NCI-H82 (cell line): ENCODE results near the gene ZNF618.
A peak's percentile ranks its signal among the peaks of the same experiment; 100 is the strongest.

ENCODE experiments used
- DNase-seq: peaks from one replicate; lab custom pipeline; 2025; lab: John Stamatoyannopoulos, UW

The ZNF618 gene

GRCh38 chr9:114002986-114003350, 126.9 kb downstream of the ZNF618 start:
- no peak for DNase-seq

DNA sequence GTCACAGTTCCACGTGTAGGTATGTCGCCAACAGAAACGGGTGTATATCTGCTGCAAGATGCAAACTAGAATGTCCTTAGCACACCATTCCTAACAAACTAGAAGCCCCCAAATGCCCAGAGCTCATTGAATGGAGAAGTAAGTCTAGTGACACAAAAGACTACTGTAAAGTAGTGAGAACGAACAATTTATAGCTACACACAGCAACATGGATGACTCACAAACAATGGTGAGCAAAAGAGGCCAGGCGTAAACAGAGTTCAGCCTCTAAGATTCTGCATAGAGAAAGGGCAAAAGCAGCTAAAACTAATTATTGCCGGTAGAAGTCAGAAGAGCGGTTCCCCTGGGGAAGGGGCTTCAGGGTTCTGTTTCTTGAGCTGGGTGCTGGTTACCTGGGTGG, 127.2 kb downstream of the ZNF618 start:
- DNase-seq, result no peak

DNA sequence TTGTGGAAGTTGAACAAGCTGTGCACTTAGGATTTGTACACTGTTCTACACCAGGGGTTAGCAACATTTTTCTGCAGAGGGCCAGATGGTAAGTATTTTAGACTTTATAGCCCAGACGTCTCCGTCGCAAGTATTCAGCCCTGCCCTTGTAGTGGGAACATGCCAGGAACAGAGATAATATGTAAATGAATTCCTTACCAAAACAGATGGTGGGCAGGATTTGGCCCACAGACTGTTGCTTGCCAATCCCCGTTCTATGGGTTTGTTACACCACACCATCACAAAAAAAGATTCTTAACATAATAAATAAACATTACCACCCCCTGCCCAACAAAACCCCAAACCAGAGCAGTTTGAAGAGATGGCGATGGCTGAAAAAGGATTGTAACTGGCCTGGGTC, 127.6 kb downstream of the ZNF618 start:
- DNase-seq, result peak; percentile 14

- no peak for DNase-seq
Measured at GRCh38 chr9:114004221-114004716, 128.2 kb downstream of the ZNF618 start.

DNA sequence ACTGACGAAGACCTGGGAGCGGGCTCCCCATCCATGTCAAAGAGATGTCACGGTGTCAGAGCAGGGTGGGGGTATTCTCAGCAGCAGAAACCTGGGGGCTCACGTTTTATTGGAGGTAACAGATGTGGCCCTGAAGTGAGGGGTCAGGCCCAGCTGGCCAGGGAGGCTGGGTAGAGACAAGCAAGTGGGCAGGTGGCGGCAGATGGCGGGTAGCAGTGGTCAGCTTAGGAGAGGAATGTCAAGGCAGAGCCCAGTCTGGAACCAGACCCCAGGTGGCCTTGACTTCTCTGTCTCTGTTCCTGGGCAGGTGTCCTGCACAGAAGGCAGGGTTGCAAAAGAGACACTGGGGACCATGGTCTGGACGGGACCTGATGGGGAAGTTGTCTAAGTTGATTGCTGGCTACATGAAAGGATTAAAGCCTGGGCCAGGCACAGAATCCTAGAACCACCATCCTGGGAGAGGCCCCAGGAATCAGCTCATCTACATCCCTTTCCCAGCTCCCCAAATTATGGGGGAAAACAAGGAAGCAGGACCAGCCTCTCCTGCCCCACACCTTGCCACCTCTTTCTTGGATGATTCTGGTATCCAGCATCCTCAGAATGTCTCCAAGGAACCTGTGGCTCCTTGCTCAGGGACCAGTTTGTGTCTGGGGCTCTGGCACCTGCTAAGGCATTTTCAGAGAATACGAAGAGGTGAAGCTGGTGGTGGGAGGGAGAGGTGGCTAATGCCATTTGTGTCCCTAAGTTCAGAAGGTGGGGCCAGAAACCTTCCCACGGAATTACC, 129.5 kb downstream of the ZNF618 start:
- DNase-seq, result no peak

DNA sequence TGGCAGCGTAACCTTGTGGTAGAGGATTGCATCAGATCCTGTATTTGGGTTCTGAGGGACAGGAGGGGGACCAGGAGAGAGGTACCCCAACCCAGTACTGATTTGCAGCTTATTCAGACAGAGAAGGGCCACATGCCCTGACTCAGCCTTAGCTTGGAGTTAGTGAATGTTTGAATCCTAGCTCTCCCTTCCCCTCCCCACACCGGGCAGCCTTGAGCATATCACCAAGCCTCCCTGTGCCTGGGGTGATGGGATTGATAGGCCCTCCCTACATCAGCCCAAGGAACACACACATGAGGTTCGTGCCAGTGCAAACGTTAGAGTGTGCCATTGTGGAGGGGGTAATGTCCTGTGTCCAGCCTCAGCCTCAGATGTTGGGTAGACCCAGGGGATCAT, 130.0 kb downstream of the ZNF618 start:
- DNase-seq, result no peak

- no peak for DNase-seq
Measured at GRCh38 chr9:114006931-114007691, 131.0 kb downstream of the ZNF618 start.

- no peak for DNase-seq
Measured at GRCh38 chr9:114007991-114008666, 132.0 kb downstream of the ZNF618 start.

DNA sequence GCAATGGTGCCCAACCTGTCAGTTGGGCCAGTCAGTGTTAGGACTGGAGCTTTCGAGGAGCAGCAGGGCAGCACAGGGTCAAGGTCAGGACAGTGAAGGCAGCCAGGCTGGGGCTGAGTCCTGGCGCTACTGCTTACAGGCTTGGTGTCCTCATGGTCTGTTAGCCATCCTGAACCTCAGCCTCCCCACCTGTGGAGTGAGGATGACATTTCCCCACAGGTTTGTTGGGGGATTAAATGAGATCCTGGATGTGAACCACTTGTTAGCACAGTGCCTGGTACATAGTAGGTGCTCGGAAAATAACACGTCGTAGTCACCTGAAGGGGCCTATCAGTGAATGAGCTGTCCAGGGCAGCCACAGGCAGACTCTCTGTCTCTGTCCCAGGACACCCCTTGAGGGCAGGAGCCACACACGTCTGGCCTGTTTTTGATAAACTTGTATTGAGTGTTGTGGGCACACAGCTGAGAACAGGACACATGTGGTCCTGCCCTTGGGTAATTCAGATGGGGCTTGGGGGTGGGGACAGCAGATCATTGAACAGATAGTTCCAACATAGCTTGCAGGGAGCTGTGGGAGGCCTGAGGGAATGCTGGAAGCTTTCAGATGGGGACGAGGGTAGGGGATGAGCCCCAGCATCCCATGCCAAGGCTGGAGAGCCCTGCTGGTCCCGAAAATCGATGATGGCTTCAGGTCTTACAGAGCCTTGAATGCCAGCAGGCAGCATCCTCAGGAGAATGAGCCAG, 132.7 kb downstream of the ZNF618 start:
- DNase-seq, result no peak

GRCh38 chr9:114011313-114011712, 135.2 kb downstream of the ZNF618 start:
- DNase-seq, result no peak

GRCh38 chr9:114012126-114012525, 136.0 kb downstream of the ZNF618 start:
- no peak for DNase-seq

DNA sequence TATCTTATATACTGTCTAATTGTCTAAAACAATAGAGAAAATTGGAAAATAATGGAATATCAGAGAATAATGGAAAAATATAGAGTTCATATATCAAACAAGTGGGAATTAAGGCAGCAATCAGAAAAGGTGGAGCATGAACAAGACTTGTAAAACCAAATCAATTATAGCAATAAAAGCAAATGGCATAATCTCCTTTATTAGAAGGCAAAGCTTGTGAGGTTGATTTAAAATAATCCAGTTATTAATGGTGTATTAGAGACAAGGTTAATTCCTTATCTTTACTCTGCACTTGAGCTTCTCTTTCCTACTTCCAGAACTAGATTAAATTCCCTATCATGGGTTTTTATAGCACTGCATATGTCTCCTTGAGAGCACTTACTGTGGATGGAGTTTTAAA, 137.9 kb downstream of the ZNF618 start:
- no peak for DNase-seq

- no peak for DNase-seq
Measured at GRCh38 chr9:114015607-114016006, 139.5 kb downstream of the ZNF618 start.

- DNase-seq, result no peak
Measured at GRCh38 chr9:114016101-114016500, 140.0 kb downstream of the ZNF618 start.

- DNase-seq, result no peak
Measured at GRCh38 chr9:114016629-114017423, 140.7 kb downstream of the ZNF618 start.

GRCh38 chr9:114017741-114018715, 141.9 kb downstream of the ZNF618 start:
- DNase-seq, result no peak

DNA sequence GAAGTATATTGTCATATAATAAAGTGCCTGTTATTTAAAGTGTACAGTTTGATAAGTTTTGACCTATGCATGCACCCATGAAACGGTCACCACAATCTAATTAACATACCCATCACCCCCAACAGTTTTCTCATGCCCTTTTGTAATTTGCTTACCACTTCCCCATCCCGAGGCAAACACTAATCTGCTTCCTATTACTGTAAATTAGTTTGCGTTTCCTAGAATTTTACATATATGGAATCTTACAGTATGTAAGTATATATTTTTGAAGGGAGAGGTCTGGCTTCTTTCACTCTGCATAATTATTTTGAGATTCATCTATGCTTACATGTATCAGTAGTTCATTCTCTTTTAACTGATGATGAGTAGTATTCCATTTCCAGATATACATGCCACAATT, 145.5 kb downstream of the ZNF618 start:
- DNase-seq, result no peak

- DNase-seq, result no peak
Measured at GRCh38 chr9:114023961-114024360, 147.9 kb downstream of the ZNF618 start.

DNA sequence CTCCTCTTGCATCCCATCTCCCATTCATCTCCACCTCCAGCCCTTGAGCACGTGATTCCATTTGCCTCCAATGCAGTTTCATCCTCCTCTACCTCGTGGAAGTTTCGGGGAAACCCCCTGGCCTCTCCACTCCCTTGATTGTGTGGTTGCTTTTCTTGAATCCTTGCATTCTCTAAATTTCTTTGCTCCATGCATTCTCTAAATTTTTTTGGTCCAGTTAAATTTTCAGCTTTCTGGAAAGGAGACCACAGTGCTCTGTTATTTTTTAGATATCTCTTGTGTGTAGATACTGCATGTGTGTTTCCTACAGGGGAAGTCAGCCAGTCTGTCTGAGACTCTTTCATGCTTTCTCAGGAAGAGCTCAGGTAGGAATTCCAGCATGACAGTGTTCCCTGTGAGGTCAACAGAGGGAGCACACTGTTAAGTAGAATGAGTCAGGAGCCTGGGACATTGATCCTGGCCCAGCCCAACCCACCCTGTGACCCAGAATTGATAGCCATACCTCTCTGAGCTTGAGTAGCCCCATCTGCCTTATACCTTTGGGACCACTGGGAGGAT, 149.2 kb downstream of the ZNF618 start:
- DNase-seq, result no peak

- DNase-seq, result no peak
Measured at GRCh38 chr9:114025760-114026159, 149.7 kb downstream of the ZNF618 start.
